Measurements from ENCODE around the gene WDR53. TPM values are rescaled to one million over a fixed set of nuclear protein-coding genes. Genes with fewer than 3 reads are reported as not detected.
"Not testable (repeated sequence)": the region's sequence is repeated elsewhere in the genome, so short reads cannot be mapped to it uniquely, and the experiment has no call there.

Gene WDR53
- total RNA-seq, 1 donor from 2014 or later = 12.2 TPM

GRCh38 chr3:196514350-196514716, 54.0 kb downstream of the WDR53 start:
- peaks cover 4% of the 10 kb centered on the region for H3K27me3 Mint-ChIP-seq (ENCODE audit: low read depth)
- no peaks in the 10 kb centered on the region for H3K36me3 Mint-ChIP-seq (ENCODE audit: low read depth)
- no peak for TF ChIP-seq CTCF (IDR thresholded peaks at IDR 0.05)
- H3K27ac Mint-ChIP-seq (ENCODE audit: unreplicated experiment) = no peak overlapping the region
- no peak overlapping the region for H3K4me3 Mint-ChIP-seq (ENCODE audit: unreplicated experiment)
- peaks cover 1% of the 10 kb centered on the region for H3K9me3 Mint-ChIP-seq (ENCODE audit: low read depth)
- no peak for DNase-seq (ENCODE audit: low spot score)
- no peaks in the 10 kb centered on the region for H3K4me1 Mint-ChIP-seq (ENCODE audit: low read depth)

DNA sequence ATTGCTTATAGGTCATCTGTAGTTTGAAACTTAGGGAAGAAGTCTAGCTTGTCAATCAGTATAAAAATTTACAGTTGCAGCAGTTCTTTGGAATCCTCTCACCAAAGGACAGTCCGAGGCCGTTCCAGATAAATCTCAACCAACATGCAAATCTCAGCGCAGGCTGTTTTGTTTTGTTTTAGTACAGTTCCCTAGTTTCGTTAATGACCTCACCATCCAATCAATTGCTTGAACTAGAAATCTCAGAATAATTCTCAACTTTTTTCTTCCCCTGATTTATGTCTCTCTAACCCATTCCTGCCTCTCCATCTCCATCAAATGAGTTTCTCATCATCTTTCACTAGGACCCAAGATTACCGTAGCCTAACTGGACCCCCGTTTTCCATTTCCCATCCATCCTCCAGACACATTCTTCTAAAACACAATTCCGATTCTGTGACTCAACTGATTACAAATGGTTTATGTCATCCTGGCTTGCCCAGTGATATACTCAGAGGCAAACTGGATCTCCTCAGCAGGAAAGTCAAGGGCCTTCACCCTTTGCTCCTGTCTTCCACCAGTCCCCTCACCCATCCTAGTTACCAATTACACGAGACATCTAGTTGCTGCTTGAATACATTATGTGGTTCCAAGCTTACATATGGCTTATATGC, 54.5 kb downstream of the WDR53 start:
- DNase-seq (ENCODE audit: low spot score) = no peak
- Mint-ChIP-seq H3K9me3 (ENCODE audit: low read depth) (no peaks in the 10 kb centered on the region), H3K36me3 (ENCODE audit: low read depth) (no peaks in the 10 kb centered on the region), H3K27ac (ENCODE audit: unreplicated experiment) (no peak overlapping the region), H3K4me1 (ENCODE audit: low read depth) (no peaks in the 10 kb centered on the region), H3K27me3 (ENCODE audit: low read depth) (peaks cover 4% of the 10 kb centered on the region), H3K4me3 (ENCODE audit: unreplicated experiment) (no peak overlapping the region)
- TF ChIP-seq CTCF (IDR thresholded peaks at IDR 0.05) = no peak

GRCh38 chr3:196511646-196512425, 56.5 kb downstream of the WDR53 start:
- H3K9me3 Mint-ChIP-seq (ENCODE audit: low read depth); H3K27ac Mint-ChIP-seq (ENCODE audit: unreplicated experiment); H3K27me3 Mint-ChIP-seq (ENCODE audit: low read depth); H3K36me3 Mint-ChIP-seq (ENCODE audit: low read depth); DNase-seq (ENCODE audit: low spot score); H3K4me3 Mint-ChIP-seq (ENCODE audit: unreplicated experiment); H3K4me1 Mint-ChIP-seq (ENCODE audit: low read depth): not testable (repeated sequence)

DNA sequence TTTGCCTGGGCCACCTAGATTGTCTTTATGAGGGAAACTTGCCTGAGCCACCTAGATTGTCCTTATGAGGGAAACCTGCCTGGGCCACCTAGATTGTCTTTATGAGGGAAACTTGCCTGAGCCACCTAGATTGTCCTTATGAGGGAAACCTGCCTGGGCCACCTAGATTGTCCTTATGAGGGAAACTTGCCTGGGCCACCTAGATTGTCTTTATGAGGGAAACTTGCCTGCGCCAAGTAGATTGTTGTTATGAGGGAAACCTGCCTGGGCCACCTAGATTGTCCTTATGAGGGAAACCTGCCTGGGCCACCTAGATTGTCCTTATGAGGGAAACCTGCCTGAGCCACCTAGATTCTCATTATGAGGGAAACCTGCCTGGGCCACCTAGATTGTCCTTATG, 57.2 kb downstream of the WDR53 start:
- H3K27ac Mint-ChIP-seq (ENCODE audit: unreplicated experiment); H3K4me1 Mint-ChIP-seq (ENCODE audit: low read depth); H3K36me3 Mint-ChIP-seq (ENCODE audit: low read depth); DNase-seq (ENCODE audit: low spot score); H3K9me3 Mint-ChIP-seq (ENCODE audit: low read depth); H3K4me3 Mint-ChIP-seq (ENCODE audit: unreplicated experiment); H3K27me3 Mint-ChIP-seq (ENCODE audit: low read depth): not testable (repeated sequence)

DNA sequence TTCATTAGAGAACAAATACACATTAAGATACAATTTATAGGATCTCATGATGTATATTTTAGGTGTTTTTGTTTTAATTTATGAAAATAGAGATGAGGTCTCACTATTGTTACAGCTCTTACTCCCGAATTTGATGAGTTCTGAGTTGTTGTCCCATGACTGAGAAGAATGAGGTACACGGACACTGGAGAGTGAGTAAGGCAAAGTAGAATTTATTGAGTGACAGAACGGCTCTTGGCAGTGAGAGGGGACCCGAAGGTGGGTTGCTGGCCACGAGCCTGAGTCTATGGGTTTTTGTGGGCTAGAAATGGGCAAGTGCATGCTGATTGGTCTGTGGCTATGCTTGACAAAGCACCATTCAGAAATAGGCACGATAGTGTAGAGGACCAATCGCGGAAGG, 61.7 kb downstream of the WDR53 start:
- peaks cover 4% of the 10 kb centered on the region for H3K9me3 Mint-ChIP-seq (ENCODE audit: low read depth)
- H3K4me3 Mint-ChIP-seq (ENCODE audit: unreplicated experiment) = no peak overlapping the region
- DNase-seq (ENCODE audit: low spot score) = no peak
- peaks cover 4% of the 10 kb centered on the region for H3K27me3 Mint-ChIP-seq (ENCODE audit: low read depth)
- H3K4me1 Mint-ChIP-seq (ENCODE audit: low read depth) = peaks cover 3% of the 10 kb centered on the region
- no peak overlapping the region for H3K27ac Mint-ChIP-seq (ENCODE audit: unreplicated experiment)
- no peaks in the 10 kb centered on the region for H3K36me3 Mint-ChIP-seq (ENCODE audit: low read depth)
- no peak for TF ChIP-seq CTCF (IDR thresholded peaks at IDR 0.05)

DNA sequence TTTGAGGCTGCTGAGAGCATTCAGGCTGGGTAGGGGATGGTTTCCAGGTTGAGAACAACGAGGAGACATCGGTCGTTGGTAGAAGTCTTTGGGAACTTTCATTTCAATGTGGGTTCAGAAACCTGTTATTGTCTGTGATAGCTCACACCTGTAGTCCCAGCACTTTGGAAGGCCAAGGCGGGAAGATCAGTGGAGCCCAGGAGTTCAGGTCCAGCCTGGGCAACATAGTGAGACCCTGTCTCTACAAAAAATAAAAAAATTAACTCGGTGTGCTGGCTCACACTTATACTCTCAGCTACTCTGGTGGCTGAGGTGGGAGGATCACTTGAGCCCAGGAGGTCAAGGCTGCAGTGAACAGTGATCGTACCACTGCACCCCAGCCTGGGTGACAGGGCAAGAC, 63.8 kb downstream of the WDR53 start:
- no peak overlapping the region for H3K4me3 Mint-ChIP-seq (ENCODE audit: unreplicated experiment)

More for the DNA sequence above, 63.8 kb downstream of the WDR53 start:
- H3K27ac Mint-ChIP-seq (ENCODE audit: unreplicated experiment) = no peak overlapping the region
- peaks cover 4% of the 10 kb centered on the region for H3K9me3 Mint-ChIP-seq (ENCODE audit: low read depth)
- no peaks in the 10 kb centered on the region for H3K36me3 Mint-ChIP-seq (ENCODE audit: low read depth)
- peaks cover 21% of the 10 kb centered on the region for H3K4me1 Mint-ChIP-seq (ENCODE audit: low read depth)
- H3K27me3 Mint-ChIP-seq (ENCODE audit: low read depth) = no peaks in the 10 kb centered on the region
- no peak for DNase-seq (ENCODE audit: low spot score)
- no peak for TF ChIP-seq CTCF (IDR thresholded peaks at IDR 0.05)

Other genes starting within 250 kb of the WDR53 start
- 0.47 to 0.62 TPM in 2 of 3 replicates, not detected in the other for gene TM4SF19, start 230.2 kb downstream of the WDR53 start, total RNA-seq
- 57.6 to 69.4 TPM (median 62.5 TPM) in 3 replicates for gene UBXN7, start 136.1 kb downstream of the WDR53 start, total RNA-seq
- 18.3 to 21.9 TPM (median 19.5 TPM) in 3 replicates for gene RNF168, start 64.8 kb downstream of the WDR53 start, total RNA-seq
- not detected in 3 replicates for gene SMCO1, start 53.2 kb downstream of the WDR53 start, total RNA-seq
- gene FBXO45, start 106 bp upstream of the WDR53 start, total RNA-seq = 9.8 to 10.0 TPM (median 9.9 TPM) in 3 replicates
- 0.38 to 0.50 TPM in 2 of 3 replicates, not detected in the other for gene NRROS, start 71.1 kb upstream of the WDR53 start, total RNA-seq
- 2.1 to 2.8 TPM (median 2.5 TPM) in 3 replicates for gene CEP19, start 143.7 kb upstream of the WDR53 start, total RNA-seq
- 27.2 to 31.2 TPM (median 30.8 TPM) in 3 replicates for gene PIGX, start 143.8 kb upstream of the WDR53 start, total RNA-seq
- gene PAK2, start 171.3 kb upstream of the WDR53 start, total RNA-seq = 61.3 to 90.3 TPM (median 79.9 TPM) in 3 replicates